HG03159 (cell line): ENCODE results near the gene SEC31A.

Source experiments
- ATAC-seq: cut with Tn5 transposase; IDR thresholded peaks from one replicate; pipeline ENCODE4 v1.9.1; 2021; ENCODE audit warnings: mild to moderate bottlenecking, moderate library complexity; ENCODE audit not compliant: unreplicated experiment

Gene SEC31A

DNA sequence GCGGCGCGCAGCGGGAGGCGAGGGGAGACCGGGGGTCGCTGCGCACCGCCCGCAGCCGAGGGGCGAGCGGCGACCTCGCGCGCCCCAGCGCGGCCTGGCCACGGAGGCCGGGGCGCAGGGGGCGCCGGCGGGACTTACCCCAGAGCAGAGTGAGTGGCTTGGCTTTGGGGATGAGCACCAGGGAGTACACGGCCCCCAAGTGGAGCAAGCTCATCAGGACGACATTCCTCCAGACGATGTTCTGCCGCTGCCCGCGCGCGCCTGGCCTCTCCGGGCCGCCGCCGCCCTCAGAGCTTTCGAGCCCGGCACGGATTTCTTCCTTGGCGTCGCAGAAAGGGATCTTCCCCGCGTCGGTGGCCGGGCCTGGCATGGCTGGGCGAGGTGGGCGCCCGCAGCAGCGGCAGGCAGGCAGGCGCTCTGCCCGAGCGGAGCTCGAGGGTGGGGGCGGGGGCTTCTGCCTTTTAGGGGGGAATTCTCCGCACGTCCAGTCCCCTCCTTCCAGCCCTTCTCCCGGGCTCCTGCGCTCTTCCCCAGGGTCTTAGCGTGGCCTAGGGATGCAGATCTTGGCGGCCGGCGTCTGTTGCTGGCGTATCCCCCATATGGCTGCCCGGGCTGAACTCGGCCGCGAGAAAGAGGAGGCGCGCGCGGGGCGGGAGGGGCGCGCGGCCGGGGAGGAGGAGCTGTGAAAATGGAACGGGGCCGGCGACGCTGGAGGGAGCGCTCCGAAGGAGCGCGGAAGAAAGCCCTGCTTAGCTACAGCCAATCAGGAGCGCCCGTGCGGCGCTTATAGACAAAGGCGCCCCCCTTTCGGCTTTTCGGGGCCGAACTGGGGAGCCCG is 92.6 kb downstream of the SEC31A start, which contains the start of gene SCD5:
Gene SCD5, minus strand, starts transcription at position 629 of the 838 bp plus-strand sequence. Its CDS starts 259 bp downstream, at position 370.
- ATAC-seq, result peak; percentile 86

DNA sequence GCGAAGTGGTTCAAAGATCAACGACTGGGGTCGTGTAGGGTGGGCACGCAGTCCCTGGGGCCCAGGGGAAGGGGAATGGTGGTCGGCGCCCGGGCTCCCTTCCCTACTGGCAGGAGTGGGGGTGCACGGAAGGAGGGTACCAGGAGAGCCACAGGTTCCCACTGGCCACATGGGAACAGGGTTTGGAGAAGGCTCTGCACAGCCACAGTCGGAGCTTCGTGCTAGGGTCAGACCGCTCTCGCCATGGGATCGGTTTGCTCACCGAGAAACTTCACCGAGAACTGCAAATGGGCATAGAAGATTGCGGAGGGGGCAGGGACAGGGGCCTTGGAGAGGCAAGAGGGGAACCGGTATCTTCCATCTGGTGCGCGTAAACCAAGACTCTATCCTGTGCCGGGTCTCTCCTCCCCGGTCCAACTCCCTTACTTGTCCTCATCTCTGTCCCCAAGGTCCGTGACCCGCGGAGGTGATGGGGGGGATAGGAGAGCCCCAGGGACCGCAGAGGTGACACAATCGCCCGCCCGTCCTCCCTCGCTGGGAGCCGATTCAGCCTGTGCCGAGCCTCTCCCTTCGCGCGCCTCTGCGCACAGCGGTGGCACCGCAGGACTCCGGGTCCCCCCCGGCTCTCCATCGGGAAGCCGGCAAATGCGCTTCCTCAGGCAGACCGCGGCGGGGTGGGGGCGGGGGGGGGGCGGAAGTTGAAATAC is 93.4 kb downstream of the SEC31A start:
- no peak for ATAC-seq

DNA sequence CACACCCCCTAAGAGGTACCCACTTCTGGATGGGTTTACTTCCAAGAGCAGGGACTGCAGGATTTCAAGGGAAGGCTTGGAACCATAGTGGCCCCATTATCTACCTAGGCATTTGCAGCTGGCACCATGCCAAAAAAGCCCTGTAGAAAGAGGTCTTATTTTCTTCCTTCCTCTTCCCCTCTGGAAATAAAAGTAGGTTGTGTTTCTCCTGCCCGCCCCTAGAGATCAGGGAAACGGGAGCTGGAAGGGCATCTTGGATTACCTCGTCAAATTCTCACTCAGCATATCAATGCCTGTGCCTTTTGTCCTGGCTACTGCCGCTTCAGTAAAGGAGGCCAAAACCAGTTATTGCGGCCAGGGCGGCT is 93.9 kb downstream of the SEC31A start:
- ATAC-seq, result no peak

DNA sequence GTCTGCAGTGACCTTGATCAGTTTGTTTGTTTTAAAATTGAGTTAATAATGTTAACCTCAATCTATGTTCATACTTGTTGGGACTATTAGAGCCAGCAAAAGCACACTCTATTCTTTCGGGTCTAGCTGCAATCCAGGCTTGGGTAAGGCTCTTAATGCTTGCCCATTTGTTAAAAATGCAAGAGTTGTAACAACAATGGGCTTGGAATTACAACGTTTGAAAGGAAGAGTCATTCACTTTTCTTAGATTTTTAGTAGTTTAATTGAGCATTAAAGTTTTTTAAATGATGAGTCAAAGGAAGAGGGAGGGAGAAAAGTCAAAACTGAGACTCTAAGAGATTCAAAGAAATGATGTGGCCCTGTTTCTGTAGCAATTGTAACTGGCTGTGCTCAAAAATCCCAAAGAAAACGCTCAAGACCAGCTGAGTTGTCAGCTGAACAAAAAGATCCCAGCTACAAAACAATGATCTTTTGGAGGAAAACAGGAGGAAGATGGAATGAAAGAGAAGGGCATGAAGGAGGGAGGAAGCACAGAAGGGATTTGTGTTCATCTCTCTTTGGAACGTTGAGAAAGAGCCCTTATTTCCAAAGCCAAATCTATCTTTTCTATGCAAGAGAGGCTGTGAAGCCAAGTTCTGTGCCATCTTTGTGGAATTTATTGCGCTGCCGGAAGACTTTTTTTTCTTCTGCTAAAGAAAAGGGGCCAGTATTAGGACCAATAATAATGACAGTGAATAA is 97.9 kb downstream of the SEC31A start:
- ATAC-seq, result no peak

DNA sequence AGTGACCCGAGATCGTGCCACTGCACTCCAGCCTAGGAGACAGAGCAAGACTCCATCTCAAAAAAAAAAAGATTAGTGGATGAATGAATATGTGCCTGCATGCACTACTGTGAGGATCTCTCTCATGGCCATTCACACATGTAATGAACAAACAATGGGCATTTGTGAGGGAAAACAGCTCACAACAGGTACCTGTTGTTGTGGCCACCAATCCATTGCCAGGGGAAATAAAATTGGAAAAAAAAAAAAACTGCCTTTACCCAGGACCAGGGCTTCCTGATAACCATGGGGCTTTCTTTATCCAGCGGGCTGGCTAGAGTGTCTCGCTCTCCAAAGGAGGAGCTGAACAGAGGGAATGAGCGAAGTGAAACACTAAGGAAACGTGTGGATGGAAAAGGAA is 99.8 kb downstream of the SEC31A start:
- ATAC-seq, result no peak

DNA sequence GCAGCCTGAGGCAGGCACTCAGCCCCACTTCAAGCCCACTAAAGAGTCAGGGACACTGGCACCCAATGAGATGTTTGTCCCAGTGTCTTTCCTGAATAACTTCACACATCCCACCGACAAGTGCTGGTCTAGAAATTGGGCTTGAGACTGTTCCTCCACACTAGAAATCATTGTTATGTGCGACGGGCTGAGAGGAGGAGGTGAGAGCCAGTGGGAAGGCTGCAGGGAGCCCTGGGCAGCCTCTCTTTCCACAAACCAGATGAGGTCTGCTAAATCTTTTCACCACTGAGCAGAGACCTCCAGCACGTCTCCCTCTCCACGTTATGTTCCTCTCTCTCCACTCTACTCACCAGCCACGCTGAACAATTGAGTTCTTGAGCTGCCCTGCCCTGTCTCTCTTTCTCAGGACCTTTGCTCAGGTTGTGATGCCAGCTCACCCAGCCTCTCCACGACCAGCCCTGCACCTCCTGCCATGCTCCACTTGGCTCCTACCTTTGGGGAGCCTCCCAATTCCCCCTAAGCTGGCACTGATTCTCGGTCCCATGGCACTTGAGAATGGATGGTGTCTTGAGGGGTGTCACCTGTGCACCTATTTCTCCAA is 100.8 kb downstream of the SEC31A start:
- no peak for ATAC-seq

DNA sequence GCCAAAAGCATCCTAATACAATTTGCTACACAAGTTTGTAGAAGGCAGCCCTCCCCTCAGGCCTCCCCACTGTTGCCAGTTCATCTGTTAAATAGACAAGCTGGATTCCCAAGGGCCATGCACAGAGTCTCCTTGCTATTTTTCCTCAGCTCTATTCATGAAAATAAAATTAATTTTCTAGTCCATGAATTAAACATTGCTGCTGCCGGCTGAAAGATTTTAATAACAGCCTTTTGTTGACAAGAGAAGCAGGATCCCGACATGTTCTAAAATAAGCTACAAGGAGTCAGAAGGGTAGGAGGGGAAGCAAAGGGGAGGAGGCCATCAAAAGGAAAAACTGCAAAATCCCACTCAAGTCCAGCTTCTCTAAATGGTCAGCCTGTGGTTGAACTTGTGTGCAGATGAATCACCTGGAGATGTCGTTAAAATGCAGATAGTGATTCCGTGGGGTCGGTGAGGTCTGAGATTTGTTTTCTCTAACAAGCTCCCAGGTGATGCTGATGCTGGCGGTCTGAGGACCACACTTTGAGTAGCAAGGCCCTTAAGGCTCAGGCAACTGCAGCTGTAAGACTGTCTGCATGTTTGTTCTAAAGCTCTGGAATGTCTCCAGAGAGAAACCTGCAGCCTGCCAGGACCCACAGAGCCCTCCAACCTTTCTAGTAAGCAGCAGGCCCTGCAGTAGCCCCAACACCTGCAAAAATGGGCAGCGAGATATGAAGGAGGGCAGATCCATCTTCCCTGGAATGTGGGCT is 101.8 kb downstream of the SEC31A start:
- ATAC-seq, result no peak

DNA sequence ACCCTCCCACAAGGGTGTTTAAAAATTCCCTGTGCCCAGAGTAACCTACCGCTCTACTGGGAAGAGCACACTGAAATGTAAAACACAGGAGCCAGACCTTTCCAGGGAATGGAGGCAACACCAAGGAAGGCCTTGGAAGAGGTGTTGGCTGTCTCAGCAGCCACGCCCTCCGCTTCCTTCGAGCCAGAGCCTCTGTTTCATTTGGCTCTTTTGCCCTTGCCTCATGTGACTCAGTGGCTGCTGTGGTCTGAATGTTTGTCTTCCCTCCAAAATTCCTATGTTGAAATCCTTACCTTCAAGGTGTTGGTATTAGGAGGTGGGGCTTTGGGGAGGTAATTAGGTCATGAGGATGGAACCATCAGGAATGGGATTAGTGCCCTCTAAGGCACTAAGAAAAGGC is 103.6 kb downstream of the SEC31A start:
- no peak for ATAC-seq

DNA sequence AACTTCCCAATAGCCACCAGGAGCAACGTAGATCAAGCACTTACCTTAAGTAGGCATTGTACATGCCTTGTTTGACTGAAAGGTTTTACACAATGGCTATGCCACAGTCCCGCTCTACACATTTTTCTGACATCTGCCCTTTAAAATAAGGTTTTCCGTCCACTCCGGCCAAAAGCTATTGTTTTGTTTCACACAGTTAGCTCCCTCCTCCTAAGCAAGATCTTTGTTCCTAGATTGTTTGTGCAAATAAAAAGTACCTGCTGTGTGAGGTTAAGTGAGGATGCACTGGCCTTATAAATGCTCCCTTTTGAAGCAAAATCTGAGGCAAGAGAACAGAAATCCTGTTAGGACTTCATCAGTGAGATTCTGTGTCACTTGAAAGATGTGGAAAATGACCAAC is 104.1 kb downstream of the SEC31A start:
- no peak for ATAC-seq

DNA sequence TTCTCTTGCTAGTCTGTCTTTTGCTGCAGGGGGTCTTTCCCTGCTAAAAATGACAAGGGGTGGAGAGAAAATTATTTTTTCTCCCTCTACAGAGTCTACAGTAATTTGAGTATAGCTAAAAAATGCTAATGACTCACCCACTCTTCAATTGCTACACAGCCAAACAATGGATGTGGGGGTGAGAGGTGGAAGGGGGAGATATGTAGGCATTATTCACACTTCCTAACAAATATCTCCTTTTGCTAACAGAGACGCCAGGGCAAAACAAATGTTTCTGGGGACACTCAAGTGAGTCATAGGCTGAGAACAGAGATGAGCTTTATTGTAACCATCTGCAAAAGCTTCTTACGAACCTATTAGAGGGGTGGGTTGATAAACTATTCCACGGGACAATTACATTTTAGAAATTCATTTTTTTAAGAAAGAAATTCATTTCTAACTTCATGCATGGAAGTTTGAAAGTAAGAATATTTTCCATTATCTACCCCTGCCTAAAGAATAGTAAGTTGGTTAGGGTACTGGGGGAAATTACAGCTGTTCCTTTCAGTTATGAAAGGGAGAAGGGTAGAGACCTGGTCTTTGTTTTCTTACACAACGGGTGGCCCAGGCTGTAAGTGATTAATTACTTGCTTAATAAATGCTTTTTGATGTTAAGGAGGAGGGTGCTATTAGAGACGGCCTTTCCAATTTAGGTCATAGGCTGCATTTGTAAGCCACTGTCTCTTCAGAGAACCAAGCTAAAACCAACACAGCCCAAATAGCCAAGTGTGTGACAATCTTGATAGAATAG is 105.1 kb downstream of the SEC31A start:
- ATAC-seq, result no peak

DNA sequence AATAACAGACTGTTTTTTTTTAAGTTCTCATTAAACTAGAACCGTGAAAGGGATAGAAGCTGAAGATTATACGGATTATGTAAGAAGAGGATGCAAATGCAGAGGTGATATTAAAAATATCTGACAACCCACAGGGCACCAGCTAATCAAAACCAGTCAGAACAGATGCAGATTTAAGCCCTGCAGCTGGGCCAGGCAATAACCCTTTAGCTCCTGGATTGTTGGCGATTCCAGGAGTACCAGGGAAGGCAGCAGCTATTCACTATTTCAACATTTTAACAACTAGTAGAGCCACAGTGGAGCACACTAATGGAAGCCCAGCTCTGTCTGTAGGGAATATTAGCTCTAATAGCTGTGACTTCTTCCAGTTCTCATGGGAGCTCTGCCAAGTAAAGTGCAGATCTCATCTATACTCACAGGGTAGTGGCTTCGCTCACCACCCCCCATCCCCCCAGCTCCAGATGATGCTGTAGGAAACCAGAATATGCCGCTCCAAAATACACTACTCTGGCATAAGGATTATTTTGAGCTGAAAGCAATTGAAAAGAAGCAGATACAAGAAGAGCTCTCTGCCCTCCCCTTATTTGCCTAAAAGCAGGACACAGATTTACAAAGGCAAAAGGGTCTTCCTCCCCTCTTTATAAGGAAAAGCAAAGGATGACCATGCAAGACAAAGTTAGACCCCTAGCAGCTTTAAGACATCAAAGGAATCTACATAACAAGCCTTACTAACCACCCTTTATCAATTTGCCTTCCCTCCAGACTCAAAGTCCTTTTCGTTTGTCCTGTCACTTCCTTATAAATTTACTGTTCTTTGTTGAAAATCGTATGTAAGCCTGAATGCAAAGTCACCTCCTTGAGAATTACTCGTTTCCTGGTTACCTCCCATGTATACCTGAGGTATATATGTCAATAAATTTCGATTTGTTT is 106.0 kb downstream of the SEC31A start:
- ATAC-seq, result no peak

DNA sequence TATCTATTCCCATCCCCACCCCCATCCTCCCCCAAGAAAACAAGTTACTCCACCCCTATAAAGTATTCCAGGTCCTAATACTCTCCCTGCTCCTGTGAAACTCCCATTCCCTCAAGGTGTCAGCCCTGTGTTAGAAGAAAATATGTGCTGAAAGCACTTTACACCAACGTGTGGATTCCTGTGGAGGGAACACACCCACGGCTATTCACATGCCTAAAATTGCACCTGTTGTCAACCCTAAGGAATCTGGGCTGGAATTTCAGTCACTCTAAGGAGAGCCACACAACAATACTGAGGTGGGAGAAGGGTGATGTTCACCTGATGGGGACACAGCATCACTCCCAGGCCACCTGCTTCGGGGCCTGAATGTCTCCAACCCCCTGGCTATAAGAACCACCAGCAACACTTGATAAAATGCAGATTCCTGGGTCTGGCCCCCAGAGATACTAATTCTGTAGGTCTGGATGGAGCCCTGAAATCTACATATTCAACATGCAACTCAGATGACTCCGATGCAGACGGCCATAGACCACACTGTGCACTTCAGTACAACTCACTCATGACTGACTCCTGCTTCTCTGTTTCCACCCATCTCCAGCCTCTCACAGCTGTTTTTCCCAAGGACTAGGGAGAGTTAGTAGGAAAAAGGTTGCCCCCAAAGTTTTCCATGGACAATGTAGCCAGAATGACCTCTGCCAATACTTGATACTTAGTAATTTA is 108.2 kb downstream of the SEC31A start:
- no peak for ATAC-seq

DNA sequence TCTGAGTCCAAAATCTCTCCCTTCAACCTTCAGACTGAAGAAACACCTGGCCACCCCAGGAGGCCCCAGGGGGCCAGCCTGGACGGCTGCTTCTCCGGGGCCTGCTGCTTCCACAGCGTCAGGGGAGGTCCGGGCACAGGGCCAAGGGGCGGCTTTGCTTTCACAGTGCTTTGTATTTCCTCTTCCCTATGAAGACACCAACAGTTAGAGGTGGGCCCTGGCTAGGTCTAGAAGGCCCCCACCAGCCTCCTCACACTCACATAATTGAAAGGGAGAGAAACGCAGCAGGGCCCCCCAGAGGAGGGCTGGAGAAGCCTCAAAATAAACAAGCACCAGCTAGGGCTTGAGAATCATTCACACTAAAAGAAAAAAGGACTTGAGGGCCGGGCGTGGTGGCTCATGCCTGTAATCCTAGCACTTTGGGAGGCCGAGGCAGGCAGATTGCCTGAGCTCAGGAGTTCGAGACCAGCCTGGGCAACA is 110.2 kb downstream of the SEC31A start:
- ATAC-seq, result peak; percentile 57

DNA sequence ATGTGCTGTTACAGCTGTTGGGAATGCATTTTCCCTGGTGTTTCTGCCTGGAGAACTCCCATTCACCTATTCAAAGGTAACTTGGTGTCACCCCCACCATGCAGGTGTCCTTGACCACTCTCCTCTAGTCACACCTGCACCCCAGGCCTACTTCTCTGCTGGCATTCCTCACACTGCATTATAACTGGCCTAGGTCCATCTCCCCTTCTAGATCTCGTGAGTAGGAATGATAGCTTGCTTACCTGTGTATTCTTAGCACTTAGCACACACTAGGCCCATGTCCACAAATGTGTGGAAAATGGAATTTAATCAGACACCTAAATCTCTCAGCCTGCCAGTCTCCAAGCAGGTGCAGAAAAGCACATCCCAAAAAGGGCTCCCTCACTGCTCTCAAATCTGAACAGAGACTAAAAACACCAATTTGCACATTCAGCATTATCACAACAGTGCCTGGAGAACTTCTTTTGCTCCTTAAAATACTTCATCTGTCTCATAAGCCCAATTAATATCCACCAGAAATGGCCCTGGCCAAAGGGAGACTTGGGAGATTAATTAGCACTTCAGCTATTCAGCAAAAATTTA is 110.7 kb downstream of the SEC31A start:
- no peak for ATAC-seq

DNA sequence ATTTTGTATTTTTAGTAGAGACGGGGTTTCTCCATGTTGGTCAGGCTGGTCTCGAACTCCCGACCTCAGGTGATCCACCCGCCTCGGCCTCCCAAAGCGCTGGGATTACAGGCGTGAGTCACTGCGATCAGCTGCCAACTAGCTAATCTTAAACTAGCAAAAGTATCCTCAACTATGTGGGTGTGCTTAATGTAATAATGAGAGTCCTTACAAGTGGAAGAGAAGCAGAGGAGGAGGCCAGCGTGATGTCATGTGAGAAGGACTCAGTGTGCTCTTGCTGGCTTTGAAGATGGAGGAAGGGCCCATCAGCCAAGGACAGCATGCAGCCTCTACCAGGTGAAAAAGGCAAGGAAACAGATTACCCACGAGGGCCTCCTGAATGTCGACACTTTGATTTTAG is 111.9 kb downstream of the SEC31A start:
- no peak for ATAC-seq

DNA sequence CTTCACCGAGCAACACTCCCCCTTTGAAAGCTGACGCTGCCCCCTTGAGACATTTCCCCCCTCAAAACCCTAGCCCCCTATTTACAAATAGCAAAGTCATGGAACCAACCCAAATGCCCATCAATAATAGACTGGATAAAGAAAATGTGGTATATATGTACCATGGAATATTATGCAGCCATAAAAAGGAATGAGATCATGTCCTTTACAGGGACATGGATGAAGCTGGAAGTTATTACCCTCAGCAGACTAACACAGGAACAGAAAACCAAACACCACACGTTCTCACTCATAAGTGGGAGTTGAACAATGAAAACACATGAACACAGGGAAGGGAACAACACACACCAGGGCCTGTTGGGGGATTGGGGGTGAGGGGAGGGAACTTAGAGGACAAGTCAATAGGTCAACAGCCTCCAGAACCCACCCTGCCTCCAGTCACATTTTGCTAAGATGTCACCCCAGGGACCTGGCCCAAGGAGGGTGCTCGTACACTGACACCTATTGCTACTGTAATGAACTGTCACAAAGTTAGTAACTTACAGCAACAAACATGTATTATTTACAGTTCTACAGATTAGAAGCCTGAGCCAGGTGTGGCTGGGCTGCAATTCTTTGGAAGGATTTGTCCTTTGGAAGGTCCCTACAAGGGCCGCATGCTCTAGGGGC is 113.0 kb downstream of the SEC31A start:
- no peak for ATAC-seq
